ENCODE results near the gene PTPN20. TPM values are rescaled to one million over a fixed set of nuclear protein-coding genes. Genes with fewer than 3 reads are reported as not detected.
A peak's percentile ranks its signal among the peaks of the same experiment; 100 is the strongest.
"Not testable (repeated sequence)": the region's sequence is repeated elsewhere in the genome, so short reads cannot be mapped to it uniquely, and the experiment has no call there.

Gene PTPN20
- total and polyA plus RNA-seq, 4 donors: 0.57 to 7.2 (median 1.7) TPM

- WGBS, 2 donors: no CpG with 5 or more reads among the region's 2 CpGs
- H3K4me1 ChIP-seq (ENCODE audit: control insufficient read depth in 5 of 5, insufficient read depth in 5 of 5, low read length in 5 of 5); H3K9me3 ChIP-seq (ENCODE audit: control insufficient read depth in 4 of 4, insufficient read depth in 3 of 4, low read length in 3 of 4); H3K4me3 ChIP-seq; H3K27ac ChIP-seq (ENCODE audit: low read depth in 1 of 2, low read length in 1 of 2); DNase-seq; H3K36me3 ChIP-seq (ENCODE audit: control insufficient read depth in 4 of 4, insufficient read depth in 4 of 4, low read length in 4 of 4); H3K27me3 ChIP-seq (ENCODE audit: control insufficient read depth in 3 of 3, insufficient read depth in 3 of 3, low read length in 2 of 3); ATAC-seq (ENCODE audit: insufficient read depth, low FRiP score); H3K9ac ChIP-seq (ENCODE audit: insufficient read depth in 1 of 2, low read length in 2 of 2): not testable (repeated sequence)
These were observed 69.0 kb downstream of the PTPN20 start for GRCh38 chr10:46980223-46980622.

GRCh38 chr10:46987233-46987924, 76.2 kb downstream of the PTPN20 start:
- DNase-seq; H3K27me3 ChIP-seq (ENCODE audit: control insufficient read depth in 3 of 3, insufficient read depth in 3 of 3, low read length in 2 of 3); H3K36me3 ChIP-seq (ENCODE audit: control insufficient read depth in 4 of 4, insufficient read depth in 4 of 4, low read length in 4 of 4); H3K4me3 ChIP-seq; H3K4me1 ChIP-seq (ENCODE audit: control insufficient read depth in 5 of 5, insufficient read depth in 5 of 5, low read length in 5 of 5); H3K27ac ChIP-seq (ENCODE audit: low read depth in 1 of 2, low read length in 1 of 2); H3K9me3 ChIP-seq (ENCODE audit: control insufficient read depth in 4 of 4, insufficient read depth in 3 of 4, low read length in 3 of 4); H3K9ac ChIP-seq (ENCODE audit: insufficient read depth in 1 of 2, low read length in 2 of 2): not testable (repeated sequence)
- no CpG with 5 or more reads among the region's 10 CpGs for WGBS, 2 donors
- peak; percentile 81 for ATAC-seq (ENCODE audit: insufficient read depth, low FRiP score)

- peak; percentile 66 to 91 (median 90) for DNase-seq
- no peak for TF ChIP-seq CTCF (IDR thresholded peaks at IDR 0.05; ENCODE audit: control extremely low read depth, extremely low read depth)
- peaks cover 0 to 7% (median 0%) of the 10 kb centered on the region in 5 donors for H3K4me1 ChIP-seq (ENCODE audit: control insufficient read depth in 5 of 5, insufficient read depth in 5 of 5, low read length in 5 of 5)
- H3K27me3 ChIP-seq (ENCODE audit: control insufficient read depth in 3 of 3, insufficient read depth in 3 of 3, low read length in 2 of 3): no peaks in the 10 kb centered on the region
- no peak overlapping the region for H3K4me3 ChIP-seq
- 61 to 73% methylated on average over 7 of the region's 7 CpGs for WGBS, 2 donors
- no peak for ATAC-seq (ENCODE audit: insufficient read depth, low FRiP score)
- no peak overlapping the region for H3K9ac ChIP-seq (ENCODE audit: insufficient read depth in 1 of 2, low read length in 2 of 2)
- no peaks in the 10 kb centered on the region for H3K36me3 ChIP-seq (ENCODE audit: control insufficient read depth in 4 of 4, insufficient read depth in 4 of 4, low read length in 4 of 4)
- H3K27ac ChIP-seq (ENCODE audit: low read depth in 1 of 2, low read length in 1 of 2): peak overlapping the region in 1 of 2 donors; percentile 63
- peaks cover 0 to 3% (median 2%) of the 10 kb centered on the region in 4 donors for H3K9me3 ChIP-seq (ENCODE audit: control insufficient read depth in 4 of 4, insufficient read depth in 3 of 4, low read length in 3 of 4)
These were observed 81.8 kb downstream of the PTPN20 start for GRCh38 chr10:46992803-46993561.

GRCh38 chr10:46995234-46995633, 84.0 kb downstream of the PTPN20 start:
- Histone ChIP-seq H3K4me3 (no peak overlapping the region), H3K9ac (ENCODE audit: insufficient read depth in 1 of 2, low read length in 2 of 2) (no peak overlapping the region), H3K36me3 (ENCODE audit: control insufficient read depth in 4 of 4, insufficient read depth in 4 of 4, low read length in 4 of 4) (no peaks in the 10 kb centered on the region), H3K27ac (ENCODE audit: low read depth in 1 of 2, low read length in 1 of 2) (no peak overlapping the region), H3K9me3 (ENCODE audit: control insufficient read depth in 4 of 4, insufficient read depth in 3 of 4, low read length in 3 of 4) (peaks cover 0 to 3% (median 2%) of the 10 kb centered on the region in 4 donors), H3K27me3 (ENCODE audit: control insufficient read depth in 3 of 3, insufficient read depth in 3 of 3, low read length in 2 of 3) (no peaks in the 10 kb centered on the region), H3K4me1 (ENCODE audit: control insufficient read depth in 5 of 5, insufficient read depth in 5 of 5, low read length in 5 of 5) (peaks cover 0 to 15% (median 0%) of the 10 kb centered on the region in 5 donors)
- DNase-seq: peak in 2 of 3 donors; percentile 54 to 61
- no peak for ATAC-seq (ENCODE audit: insufficient read depth, low FRiP score)
- TF ChIP-seq CTCF (IDR thresholded peaks at IDR 0.05; ENCODE audit: control extremely low read depth, extremely low read depth): no peak
- 68 to 73% methylated on average over 2 of the region's 2 CpGs for WGBS, 2 donors
